GM19035 (cell line): ENCODE data around the gene RYR1.
A peak's percentile ranks its signal among the peaks of the same experiment; 100 is the strongest.

ENCODE experiments used
- ATAC-seq: cut with Tn5 transposase; IDR thresholded peaks from one replicate; pipeline ENCODE4 v1.9.1; 2021; ENCODE audit not compliant: unreplicated experiment

RYR1 gene

GRCh38 chr19:38433268-38433733 lies at the start of gene RYR1:
RYR1 (plus strand) TSS chr19:38433691; CDS start chr19:38433830, 139 bp downstream.
- ATAC-seq = no peak

GRCh38 chr19:38383743-38384142 lies 49.7 kb upstream of the RYR1 start:
- no peak for ATAC-seq

- no peak for ATAC-seq
Observed at GRCh38 chr19:38384209-38385027, 49.1 kb upstream of the RYR1 start.

- no peak for ATAC-seq
Observed at GRCh38 chr19:38385057-38385803, 48.3 kb upstream of the RYR1 start.

GRCh38 chr19:38385804-38386257 lies 47.7 kb upstream of the RYR1 start:
- ATAC-seq = no peak

GRCh38 chr19:38386300-38386970 lies 47.1 kb upstream of the RYR1 start:
- ATAC-seq = no peak

GRCh38 chr19:38386971-38387549 lies 46.4 kb upstream of the RYR1 start:
- no peak for ATAC-seq

GRCh38 chr19:38387550-38388348 lies 45.7 kb upstream of the RYR1 start, which contains the start of gene GGN:
GGN (minus strand) TSS chr19:38388034; CDS start chr19:38387261, 773 bp downstream.
- ATAC-seq = peak; percentile 66

GRCh38 chr19:38388349-38389100 lies 45.0 kb upstream of the RYR1 start, which contains the start of gene SPRED3:
SPRED3 (plus strand) TSS chr19:38388697; CDS start chr19:38390303, 1,606 bp downstream.
- no peak for ATAC-seq

- no peak for ATAC-seq
Observed at GRCh38 chr19:38389101-38389925, 44.2 kb upstream of the RYR1 start.

- no peak for ATAC-seq
Observed at GRCh38 chr19:38389957-38390924, 43.2 kb upstream of the RYR1 start.

GRCh38 chr19:38391911-38392464 lies 41.5 kb upstream of the RYR1 start:
- ATAC-seq = no peak

GRCh38 chr19:38392707-38393308 lies 40.7 kb upstream of the RYR1 start:
- no peak for ATAC-seq

- ATAC-seq = no peak
Observed at GRCh38 chr19:38394488-38394887, 39.0 kb upstream of the RYR1 start.

GRCh38 chr19:38395381-38396114 lies 37.9 kb upstream of the RYR1 start:
- ATAC-seq = no peak

GRCh38 chr19:38399081-38399480 lies 34.4 kb upstream of the RYR1 start:
- no peak for ATAC-seq
